Measurements from ENCODE around the gene ATP4A.

- TF ChIP-seq EZH2 (IDR thresholded peaks at IDR 0.05) (no peak), POLR2AphosphoS5 (IDR thresholded peaks at IDR 0.05; ENCODE audit: borderline replicate concordance, low read depth, low read length) (no peak), FOXP2 (optimal IDR thresholded peaks at IDR 0.05; ENCODE audit: control extremely low read depth, extremely low read length, insufficient read depth) (no peak)
Measured at GRCh38 chr19:35553385-35554000, 10.0 kb downstream of the ATP4A start.

Data from SK-N-MC (cell line).